B cell (primary cell): ENCODE data around the gene GPR37.

Experiments
- EZH2 ChIP-seq: IDR thresholded peaks from 2 replicates; pipeline ENCODE4 v1.6.1; 2012; ENCODE audit warnings: borderline replicate concordance, low read depth, mild to moderate bottlenecking, moderate library complexity, low read length; ENCODE audit not compliant: insufficient read depth, poor library complexity, severe bottlenecking
- TF ChIP-seq, protein P1 (sequence below): fragments of 200-600 bp; IDR thresholded peaks from one replicate; pipeline ENCODE4 v1.8.0; 2022; ENCODE audit warnings: antibody characterized with exemption, mild to moderate bottlenecking

DNA sequence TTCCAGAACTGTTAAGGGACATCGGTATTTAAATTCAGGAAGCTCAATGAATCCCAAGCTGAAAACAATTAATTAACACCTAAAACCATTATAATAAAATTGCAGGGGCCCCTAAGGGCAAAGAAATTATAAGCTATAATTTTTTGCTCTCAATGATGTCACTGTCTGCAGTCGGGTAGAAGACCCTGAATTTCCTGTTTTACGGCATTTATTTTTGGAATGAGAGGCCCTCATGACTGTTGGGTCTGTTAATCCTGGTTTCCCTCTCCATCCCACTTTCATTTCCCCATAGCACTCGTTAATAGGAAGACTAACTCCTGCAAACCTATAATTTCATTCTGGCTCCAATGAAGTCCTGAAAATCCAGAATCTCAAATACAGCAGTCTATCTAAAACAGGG is 25.8 kb upstream of the GPR37 start:
- TF ChIP-seq, protein P1, sequence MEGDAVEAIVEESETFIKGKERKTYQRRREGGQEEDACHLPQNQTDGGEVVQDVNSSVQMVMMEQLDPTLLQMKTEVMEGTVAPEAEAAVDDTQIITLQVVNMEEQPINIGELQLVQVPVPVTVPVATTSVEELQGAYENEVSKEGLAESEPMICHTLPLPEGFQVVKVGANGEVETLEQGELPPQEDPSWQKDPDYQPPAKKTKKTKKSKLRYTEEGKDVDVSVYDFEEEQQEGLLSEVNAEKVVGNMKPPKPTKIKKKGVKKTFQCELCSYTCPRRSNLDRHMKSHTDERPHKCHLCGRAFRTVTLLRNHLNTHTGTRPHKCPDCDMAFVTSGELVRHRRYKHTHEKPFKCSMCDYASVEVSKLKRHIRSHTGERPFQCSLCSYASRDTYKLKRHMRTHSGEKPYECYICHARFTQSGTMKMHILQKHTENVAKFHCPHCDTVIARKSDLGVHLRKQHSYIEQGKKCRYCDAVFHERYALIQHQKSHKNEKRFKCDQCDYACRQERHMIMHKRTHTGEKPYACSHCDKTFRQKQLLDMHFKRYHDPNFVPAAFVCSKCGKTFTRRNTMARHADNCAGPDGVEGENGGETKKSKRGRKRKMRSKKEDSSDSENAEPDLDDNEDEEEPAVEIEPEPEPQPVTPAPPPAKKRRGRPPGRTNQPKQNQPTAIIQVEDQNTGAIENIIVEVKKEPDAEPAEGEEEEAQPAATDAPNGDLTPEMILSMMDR, result no peak
- TF ChIP-seq EZH2, result no peak
